Body of pancreas (tissue), 4 donors: ENCODE measurements around the gene ACTN1.

Experiments used
- CTCF ChIP-seq, 7 experiments: fragments of 450-650 bp in 4 of 7; fragments of 200-600 bp in 3 of 7; sonication (generic) in 3 of 7; IDR thresholded peaks; one replicate each; pipeline ENCODE4 v1.5.1; 2016 to 2019; ENCODE audit warnings: antibody characterized with exemption in 7 of 7
- POLR2A ChIP-seq, 3 donors: fragments of 450-650 bp; IDR thresholded peaks; one replicate each; pipeline ENCODE4 v1.6.1; 2016; ENCODE audit warnings: antibody characterized with exemption in 3 of 3, mild to moderate bottlenecking in 2 of 3

DNA sequence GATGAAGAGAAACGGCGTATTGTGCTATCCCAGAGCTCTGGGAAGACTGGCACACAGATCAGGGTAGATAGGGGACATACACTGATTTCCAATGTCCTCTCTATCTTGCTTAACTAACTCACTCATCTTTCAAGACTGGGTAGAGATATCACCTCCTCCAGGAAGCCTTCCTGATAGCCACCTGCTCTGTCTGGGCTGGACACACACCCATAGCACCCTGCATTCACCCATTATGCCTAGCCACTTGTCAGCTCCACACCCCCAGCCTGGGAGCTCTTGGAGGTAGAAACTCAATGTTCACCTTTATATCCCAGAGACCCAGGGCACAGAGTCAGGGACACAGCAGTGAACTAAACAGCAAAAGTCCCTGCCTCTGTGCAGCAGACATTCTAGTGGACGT, 52.0 kb downstream of the ACTN1 start:
- no peak for TF ChIP-seq CTCF (IDR thresholded peaks at IDR 0.05)
- no peak for TF ChIP-seq POLR2A (IDR thresholded peaks at IDR 0.05)
